NCI-H2107 treated with DMSO at 0.1 percent for 48 hours (cell line): ENCODE measurements around the gene MBP.

Experiments used
- DNase-seq: peaks from one replicate; lab custom pipeline; 2025; ENCODE audit not compliant: unreplicated experiment; lab: John Stamatoyannopoulos, UW

The MBP gene

GRCh38 chr18:77067291-77068061, 65.1 kb downstream of the MBP start:
- DNase-seq: no peak

- no peak for DNase-seq
These were observed 65.9 kb downstream of the MBP start for GRCh38 chr18:77066689-77067088.

DNA sequence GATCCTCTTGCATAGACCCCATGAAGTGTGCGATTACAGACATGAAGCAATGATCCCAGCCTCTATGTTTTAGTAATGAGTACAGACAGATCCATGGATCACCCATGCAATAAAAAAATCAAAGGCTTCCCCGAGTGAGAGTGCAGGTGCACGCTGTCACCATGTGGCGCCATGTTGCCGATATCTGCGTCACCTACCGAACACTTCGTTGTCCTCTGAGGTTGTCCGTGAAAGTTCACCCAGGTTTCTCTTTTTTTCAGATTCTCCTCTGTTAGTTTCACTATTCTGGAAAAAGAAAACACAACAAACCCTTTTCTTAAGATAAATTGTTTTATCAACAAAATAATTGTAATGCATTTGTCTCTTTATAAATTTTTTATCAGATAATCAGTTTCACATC, 66.5 kb downstream of the MBP start:
- DNase-seq: no peak

DNA sequence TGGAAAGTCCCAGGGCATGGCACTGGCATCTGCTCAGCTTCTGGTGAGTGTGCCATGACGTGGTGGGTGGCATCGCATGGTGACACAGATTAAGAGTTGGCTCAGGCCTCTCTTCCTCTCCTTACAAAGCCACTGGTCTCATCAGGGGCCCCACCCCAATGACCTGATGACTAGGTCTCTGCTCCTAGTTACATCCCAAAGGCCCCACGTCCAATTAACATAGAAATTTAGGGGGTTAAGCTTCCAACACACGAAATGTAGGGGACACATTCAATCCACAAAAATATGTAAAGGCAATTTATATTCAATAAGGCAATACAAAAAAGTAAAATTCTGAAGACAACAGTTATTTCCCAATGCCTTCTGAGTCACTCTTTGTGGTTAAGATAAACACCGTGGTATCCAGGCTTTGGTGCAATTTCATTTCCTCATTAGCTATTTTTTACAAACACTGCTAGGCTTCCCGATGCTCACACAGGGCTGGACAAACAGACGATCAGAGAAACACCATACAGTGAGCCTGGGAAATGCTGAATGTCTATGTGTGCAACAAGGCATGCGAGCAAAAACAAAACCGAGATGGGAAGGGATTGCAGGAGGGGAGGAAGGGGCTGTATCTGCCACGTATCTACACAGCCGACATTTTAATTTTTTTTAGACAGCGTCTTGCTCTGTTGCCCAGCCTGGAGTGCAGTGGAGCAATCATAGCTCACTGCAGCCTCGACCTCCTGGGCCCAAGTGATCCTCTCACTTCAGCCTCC, 67.2 kb downstream of the MBP start:
- no peak for DNase-seq

DNA sequence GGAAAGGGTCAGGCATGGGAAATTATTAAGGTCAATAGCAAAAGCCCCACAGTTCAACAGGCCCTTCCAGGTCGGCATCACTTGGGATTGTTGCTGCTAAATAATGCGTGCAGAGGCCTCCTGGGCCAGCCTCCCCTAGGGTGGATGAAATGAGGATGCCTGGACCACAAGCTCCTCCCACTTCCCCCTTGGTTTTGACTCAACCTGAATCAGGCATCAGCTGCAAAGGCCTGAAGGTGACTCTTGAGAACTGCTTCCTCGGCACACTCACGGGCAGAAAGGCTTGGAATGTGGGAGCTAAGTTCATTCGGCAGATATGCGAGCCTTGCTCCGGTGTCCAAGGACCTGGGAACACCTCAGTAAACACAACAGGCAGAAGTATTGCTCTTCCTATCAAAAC, 69.3 kb downstream of the MBP start:
- DNase-seq: no peak

DNA sequence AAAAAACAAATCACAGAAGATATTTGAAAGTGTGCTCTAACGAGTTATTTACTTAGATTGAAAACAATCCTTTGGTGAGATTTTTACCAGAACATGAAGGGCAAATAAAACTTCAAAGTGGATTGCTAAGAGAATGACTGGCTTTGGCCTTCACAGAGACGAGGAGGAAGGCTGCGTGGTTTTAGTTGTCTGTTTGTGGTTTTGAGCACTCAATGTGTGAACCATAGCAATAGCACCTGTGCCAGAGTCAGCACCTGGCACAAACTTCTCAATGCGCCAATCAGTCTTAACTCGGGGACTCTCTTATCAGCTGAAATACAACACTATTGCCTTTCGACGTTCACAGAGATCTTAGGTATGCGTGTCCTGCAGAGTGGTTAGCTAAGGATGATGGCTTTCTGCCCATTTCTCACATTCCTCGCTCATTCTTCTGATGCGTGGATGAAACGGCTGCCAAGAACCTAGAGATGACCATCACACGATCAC, 70.0 kb downstream of the MBP start:
- DNase-seq: peak; percentile 93

DNA sequence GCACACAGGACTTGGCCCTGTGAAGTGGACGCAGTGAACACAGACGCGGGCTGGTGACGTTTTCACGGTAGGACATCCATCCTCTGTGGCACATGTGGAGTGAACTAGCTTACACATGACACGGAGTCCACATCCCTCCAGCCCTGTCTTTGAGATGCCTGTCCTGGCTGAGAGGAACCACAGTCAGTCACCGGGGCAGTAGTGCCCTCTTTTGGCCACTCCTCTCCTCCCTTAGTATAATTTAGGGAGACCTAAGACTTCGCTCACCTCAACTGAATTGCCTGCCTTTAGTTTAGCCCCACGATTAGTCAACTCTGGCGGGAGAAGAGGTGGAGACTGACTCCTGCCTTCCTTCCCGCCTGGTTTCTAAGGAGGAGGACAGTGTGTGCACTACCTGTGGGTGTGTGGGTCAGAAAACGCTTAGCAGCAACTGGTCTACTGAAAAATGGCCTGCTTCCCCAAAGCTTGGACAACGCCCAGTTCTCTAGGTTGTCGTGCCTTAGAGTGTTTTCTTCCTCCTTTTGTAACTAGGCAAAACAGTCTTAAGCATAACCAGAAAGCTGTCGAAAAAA, 70.6 kb downstream of the MBP start:
- peak; percentile 61 for DNase-seq

GRCh38 chr18:77061281-77061945, 71.2 kb downstream of the MBP start:
- no peak for DNase-seq

DNA sequence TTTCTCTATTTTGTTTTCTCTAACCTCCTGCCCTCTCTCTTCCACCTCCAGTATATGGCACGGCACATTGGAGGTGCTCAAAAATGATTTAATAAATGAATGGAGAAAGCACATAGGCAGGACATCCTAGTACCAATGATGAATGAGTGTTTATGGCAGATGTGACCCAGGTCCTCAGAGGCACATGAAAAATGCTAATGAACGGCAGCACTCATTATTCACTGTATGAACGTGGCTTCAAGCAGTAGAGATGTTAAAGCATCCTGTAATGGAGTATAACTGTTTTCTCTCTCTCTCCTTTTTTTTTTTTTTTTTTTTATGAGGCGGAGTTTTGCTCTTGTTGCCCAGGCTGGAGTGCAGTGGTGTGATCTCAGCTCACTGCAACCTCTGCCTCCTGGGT, 72.4 kb downstream of the MBP start:
- DNase-seq: no peak

- no peak for DNase-seq
These were observed 73.2 kb downstream of the MBP start for GRCh38 chr18:77059294-77059916.

DNA sequence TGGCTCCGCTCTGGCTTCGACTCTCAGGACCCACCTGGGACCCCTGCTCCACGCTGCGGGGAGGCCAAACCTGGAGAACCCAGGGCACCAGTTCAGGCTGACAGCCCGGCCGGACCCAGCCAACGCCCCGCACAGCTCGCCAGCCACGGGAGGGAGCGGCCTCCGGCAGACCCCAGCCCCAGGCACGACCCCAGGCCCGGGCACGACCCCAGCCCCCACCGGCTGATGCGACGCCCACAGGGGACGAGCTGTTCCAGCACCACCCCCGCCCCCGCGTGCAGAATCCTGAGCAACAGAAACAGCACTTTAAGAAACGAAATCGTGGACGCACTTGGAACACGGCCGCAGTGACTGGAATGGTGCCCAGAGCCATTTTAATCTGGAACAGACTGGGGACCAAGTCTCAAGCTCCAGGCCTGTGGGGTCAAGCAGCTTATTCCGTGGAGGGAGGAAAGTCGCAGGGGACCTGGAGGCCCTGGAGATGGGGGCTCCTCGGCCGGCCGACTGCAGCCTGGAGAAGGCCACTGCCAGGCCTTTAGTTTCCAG, 74.2 kb downstream of the MBP start:
- DNase-seq: no peak

DNA sequence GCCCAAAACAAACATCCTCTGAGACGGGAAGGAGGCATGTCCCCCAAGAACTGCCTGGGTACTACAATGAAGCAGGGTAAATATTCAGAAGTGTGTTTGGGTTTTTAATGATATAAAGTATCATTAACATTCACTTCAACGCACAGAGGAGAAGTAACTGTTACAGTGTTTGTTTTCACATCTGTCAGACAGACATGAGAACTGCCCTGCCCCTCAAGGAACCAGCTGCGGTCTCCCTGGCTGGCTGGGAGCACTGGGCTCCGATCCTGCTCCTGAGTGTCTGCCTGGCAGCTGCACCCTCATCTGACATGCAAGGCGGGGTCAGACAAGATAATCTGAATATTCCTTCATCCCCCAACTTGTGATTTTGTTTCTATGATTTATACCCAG, 75.6 kb downstream of the MBP start:
- DNase-seq: no peak

DNA sequence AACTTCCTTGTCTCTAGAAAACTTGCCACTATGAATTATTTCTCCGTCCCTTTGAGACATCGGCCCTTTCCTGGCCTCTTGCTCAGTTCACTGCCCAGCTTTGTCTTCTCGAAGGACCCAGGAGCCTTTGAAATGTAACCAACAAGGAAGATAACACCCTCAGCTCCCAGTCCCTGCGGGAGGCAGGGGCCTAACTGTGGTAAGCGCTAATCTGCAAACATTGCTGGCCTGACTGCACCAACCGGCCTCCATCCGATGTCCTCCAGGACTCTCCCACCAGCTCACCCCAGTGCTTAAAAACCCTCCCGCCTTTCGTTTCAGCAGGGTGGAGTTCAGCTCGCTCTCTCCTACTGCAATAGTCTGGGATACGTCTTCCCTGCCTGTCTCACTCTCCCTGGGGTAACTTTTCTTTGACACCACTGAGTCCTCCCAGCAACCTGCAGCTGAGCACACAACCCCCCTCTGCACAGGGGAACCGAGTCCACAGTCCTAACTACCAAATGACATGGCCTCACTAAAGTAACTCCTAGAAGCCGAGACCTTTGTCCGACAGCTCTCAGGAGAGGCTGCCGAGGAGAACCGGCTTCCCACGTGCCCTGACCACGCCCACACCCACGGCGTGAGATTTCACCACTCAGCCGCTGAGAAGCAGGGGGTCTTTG, 76.1 kb downstream of the MBP start:
- DNase-seq: no peak

DNA sequence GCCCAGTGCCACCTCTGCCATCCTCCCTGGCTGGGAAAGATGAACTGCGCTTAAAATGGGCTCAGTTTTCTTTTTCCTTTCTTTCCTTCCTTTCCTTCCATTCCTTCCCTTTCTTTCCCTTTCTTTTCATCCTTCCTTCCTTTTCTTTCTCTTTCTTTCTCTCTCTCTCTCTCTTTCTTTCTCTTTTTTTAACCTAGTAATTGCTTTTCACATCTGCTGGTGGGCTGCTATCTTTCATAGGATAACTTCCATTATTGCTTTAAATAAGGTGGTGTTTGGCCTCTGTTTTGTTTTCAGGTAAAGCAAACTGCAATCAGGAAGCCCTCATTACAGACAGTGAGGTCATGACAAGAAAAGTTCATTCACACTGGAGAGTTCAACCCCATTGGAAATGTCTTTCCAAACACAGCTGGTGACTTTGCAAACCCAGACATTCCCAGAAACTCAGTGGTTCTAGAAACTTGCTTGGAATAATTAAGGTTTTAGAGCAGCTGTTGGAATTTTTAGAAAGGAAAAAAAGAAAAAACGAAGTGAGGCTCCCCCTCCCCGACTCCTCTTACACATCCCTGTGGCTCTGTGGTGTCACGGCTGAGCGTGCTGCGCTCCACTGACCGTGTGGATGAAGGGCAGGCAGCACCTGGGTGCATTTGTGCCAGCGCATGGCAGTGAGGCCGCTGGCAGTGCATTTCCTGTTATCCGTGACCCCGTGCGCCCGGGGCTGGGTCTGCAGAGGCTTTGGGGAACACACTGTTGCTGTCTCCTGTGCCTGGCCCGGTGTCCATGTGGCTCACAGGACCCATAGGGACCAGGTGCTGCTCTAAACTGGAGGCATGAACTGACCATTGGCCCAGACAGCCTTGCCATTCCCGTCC, 76.9 kb downstream of the MBP start:
- DNase-seq: no peak

DNA sequence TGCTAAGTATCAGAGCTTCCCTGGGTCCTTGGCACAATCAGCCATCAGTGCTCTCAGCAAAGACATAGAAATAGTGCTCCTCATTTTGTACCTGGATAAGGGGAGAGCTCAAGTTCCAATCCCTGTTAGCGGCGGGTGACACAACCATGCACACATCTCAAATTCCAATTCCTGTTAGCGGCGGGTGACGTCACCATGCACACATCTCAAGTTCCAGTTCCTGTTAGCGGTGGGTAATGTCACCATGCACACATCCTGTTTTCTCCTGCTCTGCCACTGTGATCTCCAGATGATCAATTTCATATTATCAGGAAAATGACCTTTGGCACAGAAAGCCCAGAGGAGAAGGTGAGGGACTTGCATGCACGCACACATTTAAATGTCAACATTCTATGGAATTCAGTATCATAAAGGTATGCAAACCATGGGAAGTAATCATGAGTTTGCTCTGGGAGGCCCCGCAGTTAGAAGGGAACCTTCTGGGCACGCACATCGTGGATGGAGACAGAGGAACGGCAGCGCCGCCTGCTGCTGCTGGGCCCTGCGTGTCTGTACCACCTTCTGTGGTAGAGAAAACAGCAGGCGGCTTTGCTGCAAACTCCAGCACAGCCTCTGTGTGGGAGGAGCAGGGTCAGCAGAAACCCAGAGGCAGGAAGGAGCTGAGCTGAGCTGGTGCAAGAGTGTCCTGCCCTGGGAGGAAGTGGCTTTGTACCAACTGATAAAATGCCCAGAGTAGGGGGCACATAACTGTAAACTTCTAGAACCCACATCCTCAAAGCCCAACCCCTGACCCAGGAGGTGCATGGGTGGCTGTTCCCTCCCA, 77.8 kb downstream of the MBP start:
- DNase-seq: peak; percentile 98

- DNase-seq: peak; percentile 95
These were observed 78.3 kb downstream of the MBP start for GRCh38 chr18:77054288-77054605.

DNA sequence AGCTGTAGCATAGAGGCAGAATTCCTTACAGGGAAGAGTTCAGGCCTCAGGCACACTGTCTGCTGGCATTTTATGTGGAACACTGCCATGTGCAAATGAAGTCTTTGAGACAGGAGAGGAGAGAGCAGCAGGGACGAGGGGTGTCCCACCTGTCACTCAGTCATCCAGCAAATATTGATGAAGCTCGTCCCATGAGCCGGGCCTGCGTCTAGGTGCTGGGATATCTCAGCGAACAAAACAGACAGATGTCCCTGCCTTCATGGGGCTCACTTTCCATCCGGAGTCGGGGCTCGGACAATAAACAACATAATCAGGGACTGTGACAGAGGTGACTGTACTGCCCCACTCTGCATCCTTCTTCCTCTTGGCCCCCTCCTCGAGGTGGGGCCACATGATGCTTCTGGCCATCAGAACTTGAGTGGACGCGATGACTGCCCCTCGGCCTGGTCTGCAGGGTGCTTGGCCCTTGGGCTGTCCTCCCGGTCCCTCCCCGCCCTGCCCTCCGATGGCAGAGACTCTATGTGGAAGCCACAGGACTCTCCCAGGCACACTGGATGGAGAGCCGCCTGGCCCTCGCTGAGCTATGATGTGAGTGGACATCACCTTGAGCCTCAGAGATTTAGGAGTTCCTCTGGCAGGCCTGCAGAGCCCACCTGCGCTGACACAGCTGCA, 78.8 kb downstream of the MBP start:
- no peak for DNase-seq

DNA sequence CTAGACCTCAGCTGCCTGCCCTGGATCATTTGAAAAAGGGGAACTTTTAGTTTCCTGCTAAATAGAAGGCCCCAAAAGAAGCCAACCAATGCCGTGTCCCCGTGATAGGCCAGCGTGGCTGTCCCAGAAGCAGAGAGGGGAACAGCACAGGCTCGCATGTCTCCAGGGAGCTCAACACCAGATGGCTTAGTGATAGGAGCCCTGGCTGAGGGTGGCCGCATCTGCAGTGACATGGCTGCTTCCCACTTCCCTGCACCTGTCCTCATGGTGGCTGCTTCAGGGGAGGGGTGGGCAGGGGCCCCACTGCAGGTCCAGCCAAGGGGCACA, 79.6 kb downstream of the MBP start:
- peak; percentile 53 for DNase-seq
